ENCODE results near the gene FBXW9.

DNA sequence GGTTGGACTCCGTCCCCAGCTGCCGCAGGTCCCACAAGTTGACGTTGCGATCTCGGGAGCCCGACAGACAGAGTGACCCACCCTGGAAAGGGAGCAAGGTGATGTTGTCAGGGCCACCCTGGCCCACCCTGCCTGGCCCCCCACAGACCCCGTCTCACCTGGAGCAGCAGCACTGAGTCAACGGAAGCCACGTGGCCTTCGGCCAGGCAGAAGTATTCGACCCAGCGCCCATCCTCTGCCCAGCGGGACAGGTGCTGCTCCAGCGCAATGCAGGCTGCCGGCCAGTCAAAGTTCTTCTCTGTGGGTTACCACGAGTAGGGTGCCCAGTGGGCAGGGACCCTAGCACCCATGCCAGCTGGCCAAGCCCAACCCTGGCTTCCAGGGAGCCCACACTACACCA is 1.8 kb downstream of the FBXW9 start:
- TF ChIP-seq SP1 (IDR thresholded peaks at IDR 0.05) (no peak), HDGF (IDR thresholded peaks at IDR 0.05; ENCODE audit: borderline replicate concordance) (no peak), L3MBTL2 (conservative IDR thresholded peaks at IDR 0.05) (no peak), FOXM1 (IDR thresholded peaks at IDR 0.05; ENCODE audit: borderline replicate concordance) (no peak), FOXA1 (IDR thresholded peaks at IDR 0.05) (no peak), ZNF384 (IDR thresholded peaks at IDR 0.05) (no peak), BHLHE40 (IDR thresholded peaks at IDR 0.05; ENCODE audit: borderline replicate concordance) (no peak), SUZ12 (IDR thresholded peaks at IDR 0.05) (no peak), ELF4 (IDR thresholded peaks at IDR 0.05) (no peak), LEF1 (IDR thresholded peaks at IDR 0.05; ENCODE audit: borderline replicate concordance) (no peak), ARNT (IDR thresholded peaks at IDR 0.05) (no peak)
- TF ChIP-seq, protein P1, sequence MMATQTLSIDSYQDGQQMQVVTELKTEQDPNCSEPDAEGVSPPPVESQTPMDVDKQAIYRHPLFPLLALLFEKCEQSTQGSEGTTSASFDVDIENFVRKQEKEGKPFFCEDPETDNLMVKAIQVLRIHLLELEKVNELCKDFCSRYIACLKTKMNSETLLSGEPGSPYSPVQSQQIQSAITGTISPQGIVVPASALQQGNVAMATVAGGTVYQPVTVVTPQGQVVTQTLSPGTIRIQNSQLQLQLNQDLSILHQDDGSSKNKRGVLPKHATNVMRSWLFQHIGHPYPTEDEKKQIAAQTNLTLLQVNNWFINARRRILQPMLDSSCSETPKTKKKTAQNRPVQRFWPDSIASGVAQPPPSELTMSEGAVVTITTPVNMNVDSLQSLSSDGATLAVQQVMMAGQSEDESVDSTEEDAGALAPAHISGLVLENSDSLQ (IDR thresholded peaks at IDR 0.05), result no peak

Data from HEK293T (cell line).